HCT116 (cell line): Measurements from ENCODE around the gene KLF11. TPM values are rescaled to one million over a fixed set of nuclear protein-coding genes. Genes with fewer than 3 reads are reported as not detected.

ENCODE experiments used
- ATAC-seq: fragments of 200-7000 bp; cut with Tn5 transposase; 2 replicates; pipeline ENCODE4 v1.9.1; 2020; ENCODE audit warnings: mild to moderate bottlenecking, moderate library complexity
- BruUV-seq: library from RNA; stranded (reverse); fragments of 400-500 nt; replicated peaks from 2 replicates; lab custom pipeline; 2021; lab: Mats Ljungman, UMichigan
- CTCF ChIA-PET: fragments of 300-600 bp; sonication (Branson Sonifier 250); formaldehyde crosslinking; loops from one replicate; lab custom pipeline; 2021; ENCODE audit warnings: antibody characterized with exemption; lab: Charles Lee
- POLR2A ChIA-PET: fragments of 300-600, 350-600 bp; sonication (Branson Sonifier 250); formaldehyde crosslinking; loops from one replicate; lab custom pipeline; 2021; ENCODE audit warnings: antibody characterized with exemption; lab: Charles Lee
- RAD21 ChIA-PET, 2 experiments: fragments of 300-600 bp; sonication (Branson Sonifier 250); formaldehyde crosslinking; loops; one replicate each; lab custom pipeline; 2023; ENCODE audit warnings: low total read pairs in 2 of 2; ENCODE audit not compliant: uncharacterized antibody in 2 of 2, unreplicated experiment in 2 of 2, low non-redundant PET in 1 of 2; lab: Charles Lee
- DNase-seq: peaks from one replicate; pipeline ENCODE4 v3.0.0-alpha.2; 2010; ENCODE audit warnings: low read depth, low spot score
- H2AFZ ChIP-seq: fragments of 200-600 bp; shearing (Covaris generic), sonication (generic); 2 replicates; pipeline ENCODE4 v1.6.1; 2017; ENCODE audit warnings: low read depth, mixed run types, mixed read lengths, antibody characterized with exemption, low read length; ENCODE audit not compliant: poor library complexity, severe bottlenecking
- H3K27ac ChIP-seq: 2 replicates; pipeline ENCODE4 v1.5.1; 2012; ENCODE audit warnings: low read depth, low read length
- H3K27me3 ChIP-seq: fragments of 200-600 bp; sonication (generic); 2 replicates; pipeline ENCODE4 v1.6.1; 2016; ENCODE audit warnings: mixed run types, low read length, mixed read lengths; ENCODE audit not compliant: insufficient read depth
- H3K36me3 ChIP-seq, 2 experiments: fragments of 200-500 bp in 1 of 2; fragments of 200-600 bp in 1 of 2; sonication (Bioruptor generic) in 1 of 2; sonication (generic) in 1 of 2; 2 replicates each; pipeline versions ENCODE4 v1.5.1 to v1.6.1; 2014 to 2016; ENCODE audit warnings: low read length in 2 of 2, inconsistent platforms in 1 of 2, mixed read lengths in 1 of 2, mixed run types in 1 of 2; ENCODE audit not compliant: insufficient read depth in 2 of 2, control insufficient read depth in 1 of 2
- H3K4me1 ChIP-seq, 2 experiments: fragments of 200-600 bp in 1 of 2; sonication (generic) in 1 of 2; 2 replicates each; pipeline versions ENCODE4 v1.5.1 to v1.6.1; 2012 to 2017; ENCODE audit warnings: low read length in 2 of 2, inconsistent platforms in 1 of 2, mild to moderate bottlenecking in 1 of 2, mixed read lengths in 1 of 2, mixed run types in 1 of 2, moderate library complexity in 1 of 2; ENCODE audit not compliant: insufficient read depth in 2 of 2, control insufficient read depth in 1 of 2
- H3K4me2 ChIP-seq: fragments of 200-600 bp; sonication (generic); 2 replicates; pipeline ENCODE4 v1.6.1; 2017; ENCODE audit warnings: mixed run types, low read length, mixed read lengths
- H3K4me3 ChIP-seq, 2 experiments: fragments of 200-600 bp in 1 of 2; sonication (generic) in 1 of 2; replicated peaks in 1 of 2; 2 replicates each; pipeline ENCODE4 v1.5.1; 2011 to 2016; ENCODE audit warnings: low read length in 2 of 2, control low read depth in 1 of 2, low read depth in 1 of 2, mild to moderate bottlenecking in 1 of 2, mixed read lengths in 1 of 2, mixed run types in 1 of 2
- H3K79me2 ChIP-seq: fragments of 200-600 bp; sonication (generic); 2 replicates; pipeline ENCODE4 v1.6.1; 2017; ENCODE audit warnings: mild to moderate bottlenecking, mixed run types, low read length, moderate library complexity, mixed read lengths; ENCODE audit not compliant: insufficient read depth
- H3K9ac ChIP-seq: fragments of 200-600 bp; sonication (generic); 2 replicates; pipeline ENCODE4 v1.6.1; 2016; ENCODE audit warnings: low read length, mixed read lengths
- H3K9me2 ChIP-seq: fragments of 200-600 bp; sonication (generic), shearing (Covaris generic); 2 replicates; pipeline ENCODE4 v1.6.1; 2017; ENCODE audit warnings: mixed run types, mild to moderate bottlenecking, moderate library complexity; ENCODE audit not compliant: insufficient read depth
- H3K9me3 ChIP-seq, 2 experiments: fragments of 200-500 bp in 1 of 2; fragments of 200-600 bp in 1 of 2; sonication (Bioruptor generic) in 1 of 2; sonication (generic) in 1 of 2; 2 replicates each; pipeline ENCODE4 v1.6.1; 2014 to 2017; ENCODE audit warnings: low read length in 2 of 2, mixed read lengths in 2 of 2, inconsistent platforms in 1 of 2, low read depth in 1 of 2, mild to moderate bottlenecking in 1 of 2, mixed run types in 1 of 2, moderate library complexity in 1 of 2; ENCODE audit not compliant: control insufficient read depth in 1 of 2, insufficient read depth in 1 of 2
- H4K20me1 ChIP-seq: fragments of 200-600 bp; sonication (generic), shearing (Covaris generic); 2 replicates; pipeline ENCODE4 v1.6.1; 2017; ENCODE audit warnings: mixed run types, mild to moderate bottlenecking, moderate library complexity; ENCODE audit not compliant: insufficient read depth
- CEBPB ChIP-seq: IDR thresholded peaks from 2 replicates; pipeline ENCODE4 v1.6.1; 2012; ENCODE audit warnings: low read depth
- EGR1 ChIP-seq: IDR thresholded peaks from 2 replicates; pipeline ENCODE4 v1.6.1; 2012; ENCODE audit warnings: low read depth
- ELF1 ChIP-seq: IDR thresholded peaks from 2 replicates; pipeline ENCODE4 v1.6.1; 2012; ENCODE audit warnings: low read depth, borderline replicate concordance
- EZH2 ChIP-seq: fragments of 200-600 bp; sonication (generic); IDR thresholded peaks from 2 replicates; pipeline ENCODE4 v1.6.1; 2017; ENCODE audit warnings: antibody characterized with exemption, mixed run types
- EZH2phosphoT487 ChIP-seq: fragments of 200-600 bp; IDR thresholded peaks from 2 replicates; pipeline ENCODE4 v1.6.1; 2018; ENCODE audit warnings: antibody characterized with exemption, borderline replicate concordance
- JUND ChIP-seq: IDR thresholded peaks from 2 replicates; pipeline ENCODE4 v1.6.1; 2012
- POLR2AphosphoS5 ChIP-seq: IDR thresholded peaks from 2 replicates; pipeline ENCODE4 v1.6.1; 2011; ENCODE audit warnings: mild to moderate bottlenecking, low read depth, low read length, moderate library complexity
- SIN3A ChIP-seq: IDR thresholded peaks from 2 replicates; pipeline ENCODE4 v1.6.1; 2012; ENCODE audit warnings: low read depth
- SP1 ChIP-seq: IDR thresholded peaks from 2 replicates; pipeline ENCODE4 v1.6.1; 2012; ENCODE audit warnings: low read depth
- SRF ChIP-seq: IDR thresholded peaks from 2 replicates; pipeline ENCODE4 v1.6.1; 2012; ENCODE audit warnings: low read depth
- TCF7L2 ChIP-seq: IDR thresholded peaks from 2 replicates; pipeline ENCODE4 v1.7.0; 2011; ENCODE audit warnings: borderline replicate concordance, inconsistent platforms; ENCODE audit not compliant: insufficient read depth, insufficient read length; ENCODE audit errors: extremely low read depth
- YY1 ChIP-seq: IDR thresholded peaks from 2 replicates; pipeline ENCODE4 v1.6.1; 2011; ENCODE audit warnings: low read length, low read depth, moderate library complexity, mild to moderate bottlenecking; ENCODE audit not compliant: insufficient replicate concordance; ENCODE audit errors: extremely low read depth
- ZNF274 ChIP-seq: fragments of 200-500 bp; sonication (Bioruptor generic); IDR thresholded peaks from 2 replicates; pipeline ENCODE4 v1.6.1; 2014; ENCODE audit warnings: mild to moderate bottlenecking, low read depth, low read length, inconsistent platforms
- intact Hi-C: fragments of 100-400 bp; cut with micrococcal nuclease; formaldehyde crosslinking; loops from 2 replicates; pipeline ENCODE4 v1.10.0; 2022
- total RNA-seq: library from RNA; stranded (reverse); gene quantifications from one replicate; pipeline ENCODE4 v1.2.1, GENCODE V29; 2021; ENCODE audit not compliant: unreplicated experiment
- TF ChIP-seq, protein P1 (sequence below): IDR thresholded peaks from 2 replicates; pipeline ENCODE4 v1.6.1; 2011; ENCODE audit warnings: mild to moderate bottlenecking, low read length, moderate library complexity; ENCODE audit not compliant: insufficient replicate concordance; ENCODE audit errors: extremely low read depth
- TF ChIP-seq, protein P2 (sequence below): IDR thresholded peaks from 2 replicates; pipeline ENCODE4 v1.6.1; 2012
- TF ChIP-seq, protein P3 (sequence below): IDR thresholded peaks from 2 replicates; pipeline ENCODE4 v1.6.1; 2012

KLF11 gene
- total RNA-seq, 1 experiment from 2014 or later: 9.0 TPM

DNA sequence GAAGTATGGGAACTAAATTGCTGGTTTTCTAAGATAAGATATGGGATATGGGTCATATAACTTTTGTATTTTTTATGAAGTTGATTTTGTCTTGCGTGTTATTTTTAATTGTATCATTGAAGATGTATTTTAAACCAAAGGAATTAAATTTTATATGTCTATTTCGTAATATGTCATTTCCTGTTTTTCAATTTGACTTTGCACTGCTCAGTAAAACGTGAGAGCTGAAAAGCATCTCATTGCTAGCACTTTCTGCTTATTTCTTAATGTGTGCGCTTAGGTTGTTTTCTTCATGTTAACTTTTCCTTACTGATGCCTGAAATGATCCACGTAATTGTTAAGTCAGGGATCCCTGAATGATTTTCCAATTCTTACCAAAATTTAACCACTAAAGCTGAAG is 41.2 kb upstream of the KLF11 start:
- Histone ChIP-seq H3K9me3 (no peaks in the 10 kb centered on the region), H4K20me1 (no peaks in the 10 kb centered on the region), H3K9me2 (no peaks in the 10 kb centered on the region), H2AFZ (no peak overlapping the region), H3K79me2 (no peaks in the 10 kb centered on the region), H3K27ac (no peak overlapping the region), H3K27me3 (no peaks in the 10 kb centered on the region), H3K4me3 (no peak overlapping the region), H3K4me1 (peaks cover 0 to 6% of the 10 kb centered on the region in 2 experiments; a peak in 1 of 4 replicates), H3K36me3 (peaks cover 0 to 3% of the 10 kb centered on the region in 2 experiments; a peak in 1 of 4 replicates), H3K9ac (no peak overlapping the region), H3K4me2 (no peak overlapping the region)
- ChIA-PET RAD21 (no interaction called here), CTCF (interaction anchor here (1.3 kb wide), 1 partner anchor 18 kb away, joined by 3 read pairs; no protein-coding TSS in a partner anchor), POLR2A (no interaction called here)
- no peak for DNase-seq
- no peak for ATAC-seq
- no TSS peak for BruUV-seq
- intact Hi-C loops: no loop called here
- TF ChIP-seq, protein P1, sequence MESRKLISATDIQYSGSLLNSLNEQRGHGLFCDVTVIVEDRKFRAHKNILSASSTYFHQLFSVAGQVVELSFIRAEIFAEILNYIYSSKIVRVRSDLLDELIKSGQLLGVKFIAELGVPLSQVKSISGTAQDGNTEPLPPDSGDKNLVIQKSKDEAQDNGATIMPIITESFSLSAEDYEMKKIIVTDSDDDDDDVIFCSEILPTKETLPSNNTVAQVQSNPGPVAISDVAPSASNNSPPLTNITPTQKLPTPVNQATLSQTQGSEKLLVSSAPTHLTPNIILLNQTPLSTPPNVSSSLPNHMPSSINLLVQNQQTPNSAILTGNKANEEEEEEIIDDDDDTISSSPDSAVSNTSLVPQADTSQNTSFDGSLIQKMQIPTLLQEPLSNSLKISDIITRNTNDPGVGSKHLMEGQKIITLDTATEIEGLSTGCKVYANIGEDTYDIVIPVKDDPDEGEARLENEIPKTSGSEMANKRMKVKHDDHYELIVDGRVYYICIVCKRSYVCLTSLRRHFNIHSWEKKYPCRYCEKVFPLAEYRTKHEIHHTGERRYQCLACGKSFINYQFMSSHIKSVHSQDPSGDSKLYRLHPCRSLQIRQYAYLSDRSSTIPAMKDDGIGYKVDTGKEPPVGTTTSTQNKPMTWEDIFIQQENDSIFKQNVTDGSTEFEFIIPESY: no peak
- TF ChIP-seq EGR1: no peak
- no peak for TF ChIP-seq EZH2phosphoT487
- TF ChIP-seq POLR2AphosphoS5: no peak

DNA sequence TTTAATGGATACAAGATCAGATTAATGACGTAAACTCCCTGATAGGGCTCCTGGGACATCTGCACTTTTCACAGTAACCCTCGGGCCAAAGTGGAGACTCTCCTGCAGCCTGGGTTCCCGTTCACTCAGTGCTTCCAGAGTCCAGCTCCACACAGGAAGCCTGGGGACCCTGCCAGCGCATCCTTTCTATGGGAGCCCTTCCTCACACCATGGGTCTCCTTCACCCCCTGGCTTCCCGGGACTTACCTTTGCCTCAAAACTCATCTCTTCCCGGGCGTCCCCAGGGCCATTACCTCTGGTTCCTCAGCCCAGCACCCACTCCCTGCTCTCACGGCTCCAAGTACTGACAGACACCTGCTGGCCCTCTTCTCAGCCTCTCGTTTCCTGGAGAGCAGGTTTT is 40.7 kb upstream of the KLF11 start:
- Histone ChIP-seq H3K4me2 (no peak overlapping the region), H3K4me3 (no peak overlapping the region), H4K20me1 (no peaks in the 10 kb centered on the region), H3K27ac (no peak overlapping the region), H3K79me2 (no peaks in the 10 kb centered on the region), H3K9ac (no peak overlapping the region), H3K36me3 (peaks cover 0 to 3% of the 10 kb centered on the region in 2 experiments; a peak in 1 of 4 replicates), H3K27me3 (no peaks in the 10 kb centered on the region), H3K9me3 (no peaks in the 10 kb centered on the region), H2AFZ (no peak overlapping the region), H3K4me1 (peaks cover 0 to 10% of the 10 kb centered on the region in 2 experiments; a peak in 1 of 4 replicates), H3K9me2 (no peaks in the 10 kb centered on the region)
- ATAC-seq (no peak), DNase-seq (no peak)
- intact Hi-C loops: no loop called here
- BruUV-seq: no TSS peak
- ChIA-PET RAD21 (no interaction called here), POLR2A (no interaction called here), CTCF (interaction anchor here (1.3 kb wide), 1 partner anchor 18 kb away, joined by 3 read pairs; no protein-coding TSS in a partner anchor)
- TF ChIP-seq YY1: no peak
- TF ChIP-seq EGR1: no peak
- TF ChIP-seq SRF: no peak
- no peak for TF ChIP-seq TCF7L2
- no peak for TF ChIP-seq EZH2
- no peak for TF ChIP-seq CEBPB
- TF ChIP-seq ZNF274: no peak
- TF ChIP-seq SP1: no peak
- TF ChIP-seq, protein P2, sequence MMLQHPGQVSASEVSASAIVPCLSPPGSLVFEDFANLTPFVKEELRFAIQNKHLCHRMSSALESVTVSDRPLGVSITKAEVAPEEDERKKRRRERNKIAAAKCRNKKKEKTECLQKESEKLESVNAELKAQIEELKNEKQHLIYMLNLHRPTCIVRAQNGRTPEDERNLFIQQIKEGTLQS: no peak
- no peak for TF ChIP-seq JUND
- no peak for TF ChIP-seq SIN3A
- no peak for TF ChIP-seq ELF1
- no peak for TF ChIP-seq POLR2AphosphoS5
- TF ChIP-seq, protein P3, sequence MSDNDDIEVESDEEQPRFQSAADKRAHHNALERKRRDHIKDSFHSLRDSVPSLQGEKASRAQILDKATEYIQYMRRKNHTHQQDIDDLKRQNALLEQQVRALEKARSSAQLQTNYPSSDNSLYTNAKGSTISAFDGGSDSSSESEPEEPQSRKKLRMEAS: no peak
